Upper lobe of left lung (tissue), 4 donors: ENCODE measurements around the gene HSPB1.

Experiments used
- CTCF ChIP-seq, 6 experiments: fragments of 450-650 bp in 4 of 6; fragments of 200-600 bp in 2 of 6; sonication (generic) in 2 of 6; IDR thresholded peaks; one replicate each; pipeline ENCODE4 v1.5.1; 2016 to 2019; ENCODE audit warnings: antibody characterized with exemption in 6 of 6
- EP300 ChIP-seq, 4 donors: sonication (generic); formaldehyde crosslinking; IDR thresholded peaks; one replicate each; pipeline ENCODE4 v1.5.1; 2017; ENCODE audit warnings: antibody characterized with exemption in 4 of 4, control low read depth in 2 of 4
- POLR2A ChIP-seq, 4 donors: fragments of 450-650 bp; IDR thresholded peaks; one replicate each; pipeline ENCODE4 v1.5.1; 2016 to 2017; ENCODE audit warnings: antibody characterized with exemption in 4 of 4, mild to moderate bottlenecking in 2 of 4
- POLR2AphosphoS5 ChIP-seq, 2 donors: sonication (generic); formaldehyde crosslinking; IDR thresholded peaks; one replicate each; pipeline ENCODE4 v1.5.1; 2017; ENCODE audit warnings: antibody characterized with exemption in 2 of 2

- TF ChIP-seq POLR2AphosphoS5 (IDR thresholded peaks at IDR 0.05) (peak; percentile 86 to 97), CTCF (IDR thresholded peaks at IDR 0.05) (peak in 1 of 6 experiments; percentile 5), POLR2A (IDR thresholded peaks at IDR 0.05) (peak in 3 of 4 donors; percentile 94 to 96 (median 96)), EP300 (IDR thresholded peaks at IDR 0.05) (peak in 1 of 4 donors; percentile 73)
These were observed at the start of gene HSPB1 for GRCh38 chr7:76302347-76303201.
